Superior temporal gyrus (tissue), 1 donor: ENCODE data around the gene SPEF2.

Source experiments
- DNase-seq: peaks from one replicate; pipeline ENCODE4 v3.0.0-alpha.2; 2016; ENCODE audit errors: extremely low spot score

SPEF2 gene

DNA sequence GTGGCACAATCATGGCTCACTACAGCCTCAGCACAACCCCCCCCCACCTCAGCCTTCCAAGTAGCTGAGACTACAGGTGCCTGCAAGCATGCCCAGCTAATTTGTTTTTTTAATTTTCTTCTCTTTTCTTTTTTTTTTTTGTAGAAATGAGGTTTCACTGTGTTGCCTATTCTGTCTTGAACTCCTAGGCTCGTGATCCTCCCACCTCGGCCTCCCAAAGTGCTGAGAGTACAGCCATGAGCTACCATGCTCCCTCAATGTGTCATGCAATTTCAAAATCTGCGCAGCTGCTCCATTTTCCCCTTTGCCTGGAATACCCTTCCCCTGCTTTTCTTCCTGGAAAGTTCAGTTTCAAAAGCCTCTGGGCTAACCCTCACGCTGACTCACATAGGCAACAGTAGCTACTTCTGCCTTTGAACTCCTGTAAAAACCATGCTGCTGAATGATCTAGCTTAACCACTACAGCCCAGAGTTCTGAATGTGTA is 168.0 kb downstream of the SPEF2 start:
- DNase-seq: no peak

DNA sequence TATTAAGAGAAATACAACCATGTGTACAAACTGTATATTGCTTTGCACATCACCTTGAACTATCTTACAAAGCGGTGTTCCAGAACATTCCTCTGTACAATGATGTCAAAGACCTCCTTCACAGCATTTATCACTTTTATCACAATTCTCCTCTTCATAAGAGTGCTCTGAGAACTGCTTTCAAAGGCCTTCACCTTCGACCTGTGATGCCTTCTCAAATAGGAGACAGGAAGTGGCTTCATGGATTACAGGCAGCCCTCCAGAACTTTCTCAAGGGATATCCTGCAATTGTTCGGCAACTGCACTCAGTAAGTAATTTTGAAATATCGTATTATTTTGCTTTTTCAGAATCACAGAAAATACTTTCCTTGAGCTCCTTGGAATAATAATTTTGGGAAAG is 171.1 kb downstream of the SPEF2 start:
- no peak for DNase-seq

DNA sequence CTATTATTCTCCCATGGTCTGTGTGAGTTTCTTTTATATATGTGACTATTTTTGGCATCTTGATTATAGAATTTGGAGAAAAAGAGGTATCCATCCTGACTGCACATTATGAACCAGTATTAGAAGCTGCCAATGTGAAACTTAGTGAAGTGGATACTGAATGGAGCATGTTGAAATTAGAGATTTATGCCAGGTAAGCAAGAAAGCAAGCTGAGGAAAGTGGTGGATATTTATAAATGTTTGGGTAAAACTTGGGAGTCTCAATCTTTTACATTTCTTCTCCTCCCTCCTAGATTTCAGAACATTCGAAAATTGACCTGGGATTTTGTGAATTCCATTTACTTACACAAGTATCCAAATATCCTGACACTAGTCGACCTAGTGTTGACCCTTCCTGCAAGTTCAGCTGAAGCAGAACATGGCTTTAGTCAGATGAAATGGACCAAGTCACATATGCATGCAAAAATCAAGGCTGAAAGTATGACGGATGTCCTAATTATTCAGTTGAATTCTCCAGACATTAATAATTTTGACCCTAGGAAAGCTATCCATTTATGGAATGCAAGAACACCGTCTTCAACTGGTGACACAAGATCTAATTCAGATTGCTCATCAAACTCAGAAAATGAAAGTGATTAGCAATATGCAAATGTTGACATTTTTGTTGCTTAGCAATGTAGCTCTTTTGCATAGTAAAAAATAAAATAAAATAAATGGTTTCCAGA is 172.2 kb downstream of the SPEF2 start:
- DNase-seq: no peak

DNA sequence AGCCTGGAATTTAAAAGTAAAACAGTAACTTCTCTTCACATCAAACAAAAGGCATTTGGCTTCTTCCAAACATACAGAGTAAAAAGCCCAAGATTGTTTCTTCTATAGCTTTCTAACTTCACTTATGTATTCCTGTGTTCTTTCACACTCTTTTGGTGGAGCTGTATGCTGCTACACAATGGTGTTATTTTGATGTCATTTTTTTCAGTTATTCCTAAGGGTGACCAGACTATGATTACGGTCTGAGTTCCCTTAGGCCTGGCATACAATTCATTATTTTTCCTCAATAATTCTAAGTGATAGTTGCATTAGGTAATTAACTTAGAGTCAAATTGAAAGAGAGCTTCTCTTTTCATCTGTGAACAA is 172.8 kb downstream of the SPEF2 start:
- DNase-seq: no peak

DNA sequence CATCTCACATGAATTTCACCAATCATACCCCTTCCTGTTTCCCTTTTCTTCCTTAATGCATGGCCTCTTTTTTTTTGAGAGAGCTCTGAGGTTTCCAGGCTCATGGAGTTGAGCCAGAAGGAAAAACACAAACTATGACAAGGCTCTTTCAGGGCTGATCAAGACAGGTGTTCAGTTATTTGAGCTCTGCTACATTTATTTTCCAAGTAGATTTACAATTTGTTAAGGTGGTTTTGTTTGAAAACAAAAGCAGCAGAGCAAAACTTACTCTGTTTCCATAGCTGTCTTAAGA is 176.6 kb downstream of the SPEF2 start:
- DNase-seq: no peak

DNA sequence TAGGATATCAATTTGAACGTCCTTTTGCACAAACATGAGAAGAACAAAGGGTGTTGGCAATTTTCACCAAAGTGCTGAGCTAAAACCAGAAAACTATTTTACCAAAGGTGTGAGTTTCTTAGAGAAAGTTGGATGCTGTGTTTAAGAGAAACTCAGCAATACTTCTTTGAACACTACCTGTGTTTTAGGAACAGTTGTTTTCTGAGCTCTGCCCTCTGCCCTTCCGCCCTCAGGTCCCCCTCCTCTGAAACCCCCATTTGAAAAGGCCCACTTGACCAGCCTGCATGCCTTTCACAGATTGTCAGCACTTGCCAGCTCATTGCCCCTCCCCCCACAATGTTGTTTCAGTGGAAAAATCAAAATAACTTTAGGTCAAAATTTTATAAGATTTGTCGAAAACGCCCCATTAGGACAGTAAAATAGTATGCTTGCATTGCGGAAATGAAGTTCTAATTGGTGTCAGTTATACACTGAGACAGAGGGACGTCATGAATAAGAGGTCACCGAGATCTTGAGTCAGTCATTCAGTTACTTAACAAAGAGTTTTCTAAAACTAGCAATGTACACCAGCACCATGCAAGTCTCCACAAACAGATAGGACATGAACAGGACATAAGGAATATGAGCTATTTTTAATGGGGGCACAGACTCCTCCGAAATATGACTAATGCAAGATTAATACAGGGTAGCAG is 177.2 kb downstream of the SPEF2 start:
- DNase-seq: no peak

DNA sequence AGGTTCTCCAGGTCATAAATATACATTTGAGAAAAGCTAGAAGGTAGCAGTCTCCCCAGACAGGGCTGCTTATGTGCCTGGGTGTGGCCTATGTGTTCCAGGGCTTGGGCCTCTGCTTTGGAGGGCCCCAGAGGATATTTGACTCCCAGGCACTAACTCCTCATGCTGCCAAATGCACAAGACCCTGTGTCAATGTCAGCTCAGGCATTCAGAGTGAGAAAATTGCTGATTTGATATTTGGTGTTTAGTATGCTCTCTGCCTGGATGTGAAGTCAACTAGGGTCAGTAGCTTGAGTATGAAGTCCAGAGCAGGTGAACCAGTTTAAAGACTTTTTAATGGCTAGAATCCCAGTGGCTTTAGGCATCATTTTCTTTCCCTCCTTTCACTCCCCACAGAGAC is 181.5 kb downstream of the SPEF2 start:
- no peak for DNase-seq

DNA sequence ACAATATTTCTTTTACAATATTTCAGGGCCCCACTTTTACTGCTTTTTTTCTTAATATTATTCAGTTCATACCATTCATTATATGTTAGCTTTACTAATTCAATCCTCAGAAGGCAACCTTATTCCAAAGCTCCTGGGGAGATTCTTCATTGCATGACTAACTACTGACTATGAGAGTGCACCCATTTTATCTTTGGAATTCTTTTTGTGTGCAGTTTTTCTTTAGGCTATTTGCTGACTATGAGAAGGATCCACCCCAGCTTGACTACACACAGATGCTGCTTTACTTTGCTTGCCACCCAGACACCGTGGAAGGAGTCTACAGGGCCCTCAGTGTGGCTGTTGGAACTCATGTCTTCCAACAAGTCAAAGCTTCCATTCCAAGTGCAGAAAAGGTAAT is 182.1 kb downstream of the SPEF2 start:
- DNase-seq: no peak

DNA sequence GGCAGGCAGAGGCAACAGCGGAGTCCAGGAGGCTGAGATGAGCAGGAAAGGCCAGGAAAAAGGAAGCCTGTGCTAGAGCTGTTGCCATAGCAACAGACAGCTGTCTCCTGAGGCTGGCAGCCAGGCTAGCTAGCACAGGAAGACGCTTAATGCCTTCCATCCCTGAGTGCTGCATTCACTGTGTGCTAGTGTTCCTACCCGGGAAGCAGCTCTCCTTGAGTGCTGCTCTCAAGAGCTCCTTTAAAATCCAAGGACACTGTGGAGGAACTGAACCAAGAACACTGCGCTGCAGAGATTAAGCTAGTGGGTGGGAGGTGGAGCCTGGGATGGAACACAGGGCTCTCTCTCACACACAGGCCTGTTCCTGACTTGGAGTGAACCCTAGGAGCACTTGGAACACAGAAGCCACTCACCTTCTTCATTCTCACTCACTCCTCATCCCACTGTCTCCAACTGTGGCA is 185.6 kb downstream of the SPEF2 start:
- DNase-seq: peak; percentile 85

DNA sequence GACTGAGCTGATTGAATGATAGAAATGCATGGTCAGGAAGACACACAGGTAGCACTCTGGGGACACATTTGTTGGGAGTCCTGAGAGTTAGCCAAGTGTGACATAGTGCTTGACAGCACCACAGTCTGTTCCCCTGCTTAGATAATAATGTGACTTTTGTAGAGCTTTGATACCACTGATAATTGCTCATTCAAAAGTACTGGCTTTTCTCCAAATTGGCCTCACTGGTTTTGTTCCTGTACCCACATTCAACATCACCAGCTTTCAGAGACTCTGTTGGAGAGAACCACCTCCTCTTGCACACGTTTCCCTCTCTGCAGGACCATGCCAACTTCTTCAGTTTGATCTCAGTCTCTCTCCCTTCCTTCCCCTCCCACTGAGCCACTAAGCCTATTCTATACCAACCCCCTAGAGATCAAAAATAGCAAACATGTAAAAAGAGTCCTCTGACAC is 186.6 kb downstream of the SPEF2 start:
- peak; percentile 83 for DNase-seq

DNA sequence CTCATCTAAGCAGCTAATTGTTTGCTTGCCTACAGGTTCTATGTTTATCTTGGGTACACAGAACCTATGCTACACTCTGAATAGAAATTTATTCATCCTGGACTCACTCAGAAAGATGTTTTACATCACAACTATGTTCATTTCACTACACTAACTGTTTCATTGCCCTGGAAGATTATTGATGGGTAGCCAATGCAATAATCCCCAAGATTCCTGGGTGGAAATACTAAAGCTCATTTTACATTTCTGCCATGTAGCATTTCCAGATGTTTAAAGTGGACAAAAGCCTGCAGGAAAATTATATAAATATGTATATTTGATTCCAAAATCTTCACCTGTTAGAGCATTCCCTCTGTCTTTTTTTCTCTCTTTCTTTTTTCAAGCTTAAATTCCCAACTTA is 187.2 kb downstream of the SPEF2 start:
- DNase-seq: no peak

DNA sequence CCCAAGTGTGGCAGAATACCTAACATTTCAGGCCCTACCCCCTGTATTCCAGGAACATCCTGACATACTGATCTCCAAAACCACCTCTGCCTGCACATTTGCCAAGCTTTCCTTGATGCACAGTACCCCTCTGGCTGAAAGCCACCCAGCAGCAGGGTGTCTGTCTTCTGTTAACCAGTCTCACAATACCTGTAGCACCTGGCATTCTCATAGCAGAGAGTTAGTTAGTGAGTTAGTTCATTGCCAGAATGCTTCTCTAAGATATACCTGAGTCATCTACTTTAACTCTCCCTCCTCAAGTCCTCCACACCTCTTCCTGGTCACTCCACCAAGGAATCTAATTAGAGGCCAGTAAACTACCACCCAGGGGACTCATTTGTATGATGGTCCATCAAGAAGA is 192.9 kb downstream of the SPEF2 start:
- no peak for DNase-seq

DNA sequence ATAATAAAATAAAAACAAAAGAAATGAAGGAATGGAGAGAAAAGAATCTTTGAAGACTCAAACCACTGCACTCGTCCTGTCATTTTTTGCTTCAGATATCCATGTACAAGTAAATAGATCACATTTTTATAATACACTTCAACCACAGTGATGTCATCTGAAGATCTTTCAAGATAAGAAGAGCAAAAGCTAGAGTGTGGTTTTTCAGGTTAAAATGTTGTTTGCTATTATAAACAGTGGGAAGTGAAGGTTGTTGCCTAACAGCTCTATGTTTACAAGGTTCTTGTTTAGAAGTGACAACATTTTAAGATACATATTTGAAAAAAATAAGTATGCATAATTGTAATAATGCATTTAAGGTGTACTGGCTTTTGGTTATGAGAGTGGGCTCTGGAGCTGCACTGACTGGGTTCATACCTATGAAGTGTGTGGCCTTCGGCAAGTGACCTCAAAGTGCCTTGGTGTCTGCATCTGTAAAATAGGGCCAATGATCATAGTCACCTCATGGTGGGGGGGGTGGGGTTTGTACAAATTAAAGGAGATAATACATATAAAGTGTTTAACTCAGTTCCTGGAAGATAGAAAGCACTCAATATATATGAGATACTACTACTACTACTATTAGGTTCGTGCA is 193.6 kb downstream of the SPEF2 start:
- no peak for DNase-seq

DNA sequence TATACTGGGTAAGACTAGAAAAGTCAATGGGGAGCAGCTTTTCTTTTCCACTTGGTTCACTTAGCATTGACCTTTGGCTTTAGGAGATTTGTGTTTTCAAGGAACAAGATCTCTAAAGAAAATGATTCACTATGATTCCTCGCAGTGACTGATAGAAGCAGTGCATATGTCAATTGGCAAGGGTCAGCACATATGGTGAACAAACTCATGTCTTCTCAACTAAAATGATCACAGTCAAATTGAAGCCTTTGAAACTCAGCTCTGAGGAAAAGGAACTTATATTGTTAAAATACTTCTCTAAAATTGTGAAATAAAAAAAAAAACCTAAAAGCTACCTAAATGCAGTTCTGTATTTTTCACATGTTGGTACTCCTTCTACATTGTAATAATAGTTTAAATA is 195.9 kb downstream of the SPEF2 start:
- DNase-seq: no peak

DNA sequence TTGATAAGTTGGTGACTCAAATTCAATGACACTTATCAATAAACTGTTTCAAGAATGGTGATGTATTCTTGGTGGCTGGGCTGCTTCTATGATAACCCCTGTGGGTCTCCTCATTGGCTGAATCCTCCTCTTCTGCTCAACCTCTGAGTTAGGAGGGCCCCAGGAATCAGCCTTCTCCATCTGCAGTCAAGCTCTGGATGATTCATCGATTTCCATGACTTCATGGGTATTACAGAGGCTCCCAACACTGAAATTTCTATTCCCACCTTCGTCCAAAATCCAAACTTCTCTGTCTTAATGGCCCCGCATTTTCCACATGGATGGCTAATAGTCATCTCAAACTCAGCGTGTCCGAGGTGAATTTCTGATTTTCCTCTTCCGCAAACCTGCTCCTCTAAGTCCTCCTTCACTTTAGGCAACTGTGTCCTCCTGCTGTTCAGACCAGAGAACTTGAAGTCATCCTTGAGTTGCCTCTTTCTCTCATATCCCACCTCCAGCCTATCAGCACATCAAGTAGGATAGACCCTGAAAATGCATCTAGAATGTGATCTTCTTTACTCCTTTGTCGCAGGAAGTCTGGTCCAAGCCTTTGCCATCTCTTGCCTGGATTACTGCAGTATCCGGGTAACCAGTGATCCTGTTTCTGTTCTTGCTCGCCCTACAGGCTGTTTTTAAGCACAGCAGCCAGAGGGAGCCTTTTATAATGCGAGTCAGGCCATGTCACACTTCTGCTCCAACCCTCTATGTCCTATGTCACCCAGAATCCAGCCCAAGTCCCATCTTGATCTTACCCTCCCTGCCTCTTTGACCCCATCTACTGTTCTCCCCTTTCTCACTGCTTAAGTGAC is 197.7 kb downstream of the SPEF2 start:
- DNase-seq: no peak

DNA sequence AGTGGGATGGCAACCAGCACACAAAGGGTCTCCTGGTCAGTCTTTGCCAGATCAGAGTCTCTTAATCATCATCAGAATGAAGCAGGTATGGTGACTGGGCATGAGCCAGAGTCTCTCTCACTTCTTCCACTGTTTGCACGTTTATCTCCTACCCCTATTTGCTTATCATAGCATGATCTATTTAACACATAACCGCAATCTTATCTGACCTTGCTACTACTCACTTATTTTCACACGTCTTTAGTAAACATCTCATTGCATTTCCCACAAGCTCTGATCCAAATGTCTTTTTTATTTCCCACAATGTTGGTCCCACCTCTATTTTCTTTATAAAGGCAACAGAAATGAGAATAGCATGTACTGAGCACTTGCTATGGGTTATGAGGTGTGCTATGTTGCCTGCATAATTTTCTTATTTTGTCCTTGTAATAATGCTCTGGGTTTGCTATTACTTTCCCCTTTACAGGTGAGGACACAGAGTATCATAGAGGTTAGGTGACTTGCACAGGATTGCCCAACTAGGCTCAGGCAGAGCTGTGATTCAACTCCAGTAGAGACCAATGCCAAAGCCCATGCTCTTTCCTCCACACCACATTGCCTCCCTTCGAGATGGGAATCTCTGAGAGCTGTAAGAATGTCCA is 199.3 kb downstream of the SPEF2 start:
- DNase-seq: no peak

DNA sequence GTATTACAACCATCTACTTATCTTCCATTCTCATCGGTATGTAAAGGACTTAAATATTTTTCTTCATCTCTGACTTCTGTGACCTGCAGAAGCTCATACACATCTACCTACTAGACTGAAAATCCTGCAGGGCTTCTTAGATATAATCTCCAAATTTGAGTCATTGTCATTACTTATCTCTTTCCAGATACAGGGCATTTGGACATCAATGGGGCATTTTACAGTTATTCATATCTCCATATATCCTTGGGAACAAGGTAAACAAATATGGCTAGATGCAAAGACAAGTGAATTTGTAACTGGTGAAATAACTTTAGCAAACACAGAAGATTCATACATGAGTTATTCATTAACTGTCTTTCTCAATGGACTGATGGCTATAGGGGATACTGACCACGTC is 201.4 kb downstream of the SPEF2 start:
- DNase-seq: no peak

DNA sequence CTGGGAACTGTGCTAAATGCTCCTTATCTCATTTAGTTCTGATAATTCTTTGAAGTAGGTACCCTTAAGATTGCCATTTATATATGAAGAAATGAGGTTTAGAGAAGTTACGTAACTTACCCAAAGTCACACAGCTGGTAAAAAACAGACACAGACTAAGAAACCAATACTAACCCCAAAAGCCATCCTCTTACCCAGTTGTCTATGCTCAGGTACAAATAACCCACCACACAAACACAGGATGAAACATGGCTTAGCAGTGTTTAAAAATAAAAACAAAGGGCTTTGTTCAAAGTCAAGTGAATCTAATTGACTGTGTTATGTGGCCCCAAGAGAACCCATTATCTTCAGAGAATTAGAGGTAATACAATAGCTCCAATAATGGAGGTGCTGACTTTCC is 202.0 kb downstream of the SPEF2 start:
- no peak for DNase-seq

DNA sequence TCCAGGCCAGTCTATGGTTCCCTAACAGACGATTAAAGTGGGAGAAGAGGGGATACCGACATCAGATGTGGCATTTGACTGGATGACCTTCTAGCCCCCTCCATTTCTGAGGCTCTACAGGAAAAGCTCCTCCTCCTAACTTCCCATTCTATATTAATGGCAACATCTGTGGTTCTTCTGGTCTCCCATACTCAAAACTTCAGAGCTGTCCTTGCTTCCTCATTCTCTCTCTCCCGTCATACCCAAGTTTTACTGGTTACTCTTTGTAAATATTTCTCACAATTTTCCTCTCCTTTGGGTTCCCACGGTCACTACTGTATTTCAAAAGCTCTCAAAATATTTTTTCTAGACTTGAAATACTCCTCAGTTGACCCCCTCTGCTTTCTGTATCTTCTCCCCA is 203.1 kb downstream of the SPEF2 start:
- DNase-seq: no peak

DNA sequence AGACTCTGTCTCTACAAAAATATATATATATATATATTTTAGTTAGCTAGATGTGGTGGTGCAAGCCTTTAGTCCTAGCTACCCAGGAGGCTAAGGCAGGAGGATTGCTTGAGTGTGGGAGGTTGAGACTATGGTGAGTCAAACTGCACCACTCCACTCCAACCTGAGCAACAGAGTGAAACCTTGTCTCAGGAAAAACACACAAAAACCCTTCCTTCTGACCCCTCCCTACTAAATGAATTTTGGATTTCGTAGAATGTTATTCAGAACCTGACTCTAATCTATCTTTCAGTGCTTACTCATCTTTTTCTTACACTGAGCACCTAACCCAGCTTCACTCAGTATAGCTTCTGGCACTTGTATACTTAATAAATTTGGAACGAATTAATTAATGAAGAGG is 203.8 kb downstream of the SPEF2 start:
- DNase-seq: no peak

DNA sequence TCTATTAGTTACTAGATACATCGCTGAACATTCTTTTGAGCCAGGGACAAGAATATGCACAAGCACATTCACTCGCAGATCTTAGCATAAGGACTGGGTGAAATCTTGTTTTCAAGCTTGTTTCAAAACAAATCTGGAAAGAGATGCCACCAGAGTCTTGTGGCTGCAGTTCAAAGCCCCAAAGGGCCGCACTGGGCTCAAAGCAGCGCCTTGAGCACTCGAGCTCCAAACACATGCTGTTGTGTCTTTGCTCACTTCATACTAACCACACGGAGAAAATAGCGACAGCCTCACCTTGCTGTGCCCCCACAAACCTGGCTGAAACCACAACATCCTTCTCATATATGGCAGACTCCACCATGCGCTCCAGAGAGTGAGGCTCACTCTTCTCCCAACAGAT is 204.8 kb downstream of the SPEF2 start:
- no peak for DNase-seq
